Stimulated activated effector memory CD8-positive, alpha-beta T cell treated with anti-CD3 and anti-CD28 coated beads, Interleukin-12 subunit alpha, Interleukin-12 subunit beta, amount 100 ng/mL, for 72 hours (primary cell): ENCODE data around the gene ORAI2.
"Not testable (repeated sequence)": the region's sequence is repeated elsewhere in the genome, so short reads cannot be mapped to it uniquely, and the experiment has no call there.

Experiments
- ATAC-seq: fragments of 150-1000 bp; cut with Tn5 transposase; 2 replicates; pipeline ENCODE4 v1.10.0; 2021
- DNase-seq, 2 donors: peaks; one replicate each; pipeline ENCODE4 v3.0.0; 2021 to 2022; ENCODE audit warnings: low spot score in 2 of 2
- H3K27ac Mint-ChIP-seq: one replicate; pipeline ENCODE4 v1.8.0; 2022; ENCODE audit warnings: mild to moderate bottlenecking, mixed read lengths
- H3K36me3 Mint-ChIP-seq: one replicate; pipeline ENCODE4 v1.8.0; 2022; ENCODE audit warnings: mild to moderate bottlenecking, mixed read lengths
- H3K4me1 Mint-ChIP-seq: one replicate; pipeline ENCODE4 v1.8.0; 2022; ENCODE audit warnings: mixed read lengths
- H3K4me3 Mint-ChIP-seq: one replicate; pipeline ENCODE4 v1.8.0; 2022; ENCODE audit warnings: mild to moderate bottlenecking, mixed read lengths
- H3K9me3 Mint-ChIP-seq: one replicate; pipeline ENCODE4 v1.8.0; 2022; ENCODE audit warnings: mixed read lengths

The ORAI2 gene

DNA sequence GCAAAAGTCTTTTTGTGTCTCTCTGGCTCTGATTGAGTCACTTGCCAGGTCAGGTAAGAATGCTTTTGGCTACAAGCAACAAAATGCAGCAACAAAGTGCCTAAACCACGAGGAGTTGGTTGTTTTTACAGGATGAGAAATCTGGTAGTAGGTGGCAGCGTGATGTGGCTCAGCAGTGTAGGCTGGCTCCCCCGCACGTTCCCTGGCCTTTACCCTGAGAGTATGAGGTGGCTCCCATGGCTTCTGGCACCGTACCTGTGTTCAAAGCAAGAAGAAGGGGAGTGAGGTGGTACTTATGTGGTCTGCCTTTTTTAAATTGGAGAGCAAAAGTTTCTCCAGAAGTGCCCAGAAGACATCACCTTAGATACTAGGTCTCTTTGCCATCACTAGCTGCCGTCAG lies 25.5 kb upstream of the ORAI2 start:
- ATAC-seq (no peak), DNase-seq (no peak)
- H3K4me3 Mint-ChIP-seq = peak overlapping the region; percentile 14
- H3K4me1 Mint-ChIP-seq = peaks cover 25% of the 10 kb centered on the region
- H3K36me3 Mint-ChIP-seq = peaks cover 100% of the 10 kb centered on the region
- peaks cover 3% of the 10 kb centered on the region for H3K9me3 Mint-ChIP-seq
- H3K27ac Mint-ChIP-seq = peak overlapping the region; percentile 40

DNA sequence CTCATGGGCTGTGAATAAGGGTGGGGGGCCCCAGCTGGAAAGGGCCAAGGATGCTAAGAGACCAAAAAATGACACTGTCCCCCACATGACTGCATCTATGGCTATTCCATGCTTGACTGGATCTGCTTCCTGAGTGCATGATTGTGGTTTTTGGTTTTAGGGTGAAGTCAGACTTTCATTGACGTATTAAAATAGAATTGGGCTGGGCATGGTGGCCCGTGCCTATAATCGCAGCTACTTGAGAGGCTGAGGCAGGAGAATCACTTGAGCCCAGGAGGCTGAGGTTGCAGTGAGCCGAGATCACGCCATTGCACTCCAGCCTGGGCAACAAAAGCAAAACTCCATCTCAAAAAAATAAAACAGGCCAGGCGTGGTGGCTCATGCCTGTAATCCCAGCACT lies 24.8 kb upstream of the ORAI2 start:
- ATAC-seq = peak; percentile 9
- Mint-ChIP-seq H3K4me1 (peaks cover 25% of the 10 kb centered on the region), H3K4me3 (peak overlapping the region; percentile 14), H3K27ac (peak overlapping the region; percentile 40), H3K36me3 (peaks cover 100% of the 10 kb centered on the region)
- not testable (repeated sequence) for H3K9me3 Mint-ChIP-seq, DNase-seq

DNA sequence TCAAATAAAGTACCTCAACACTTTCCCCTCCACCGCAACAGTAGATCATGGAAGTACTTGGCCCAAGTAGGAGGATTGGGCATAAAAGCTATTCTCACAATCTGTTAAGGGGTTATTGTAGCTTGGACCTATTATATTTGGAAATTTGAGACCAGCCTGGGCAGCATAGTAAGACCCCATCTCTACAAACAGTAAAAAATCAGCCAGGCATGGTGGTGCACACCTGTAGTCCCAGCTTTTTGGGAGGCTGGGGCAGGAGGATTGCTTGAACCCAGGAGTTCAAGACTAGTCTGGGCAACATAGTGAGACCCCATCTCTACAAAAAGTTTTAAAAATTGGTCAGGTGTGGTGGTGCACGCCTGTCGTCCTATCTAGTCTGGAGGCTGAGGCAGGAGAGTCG lies 24.0 kb upstream of the ORAI2 start:
- H3K4me3 Mint-ChIP-seq = no peak overlapping the region
- peaks cover 100% of the 10 kb centered on the region for H3K36me3 Mint-ChIP-seq
- peaks cover 20% of the 10 kb centered on the region for H3K4me1 Mint-ChIP-seq
- DNase-seq (no peak), ATAC-seq (no peak)
- H3K27ac Mint-ChIP-seq = peak overlapping the region; percentile 64
- peaks cover 3% of the 10 kb centered on the region for H3K9me3 Mint-ChIP-seq

DNA sequence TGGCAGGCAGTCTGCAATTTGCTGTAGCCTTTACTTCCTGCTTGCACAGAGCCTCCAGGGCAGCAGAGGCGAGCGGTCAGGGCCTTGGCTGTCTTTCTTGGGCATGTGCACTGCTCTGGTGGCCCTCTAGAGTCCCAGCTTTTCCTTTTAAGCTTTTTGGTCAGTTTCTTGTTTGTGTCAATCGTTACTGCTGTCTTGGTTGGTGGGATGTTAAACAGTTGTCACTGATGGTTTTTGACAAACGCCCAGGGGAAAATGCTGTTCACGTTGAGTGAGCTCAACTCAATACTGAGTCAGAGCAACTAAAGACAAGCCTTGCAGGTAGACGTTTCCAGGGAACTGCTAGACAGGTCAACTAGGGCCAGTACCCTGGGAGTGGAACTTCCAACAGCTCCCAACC lies 23.3 kb upstream of the ORAI2 start:
- Mint-ChIP-seq H3K27ac (peak overlapping the region; percentile 64), H3K9me3 (peaks cover 3% of the 10 kb centered on the region), H3K4me3 (no peak overlapping the region), H3K36me3 (peaks cover 100% of the 10 kb centered on the region), H3K4me1 (peaks cover 20% of the 10 kb centered on the region)
- ATAC-seq = no peak
- DNase-seq = no peak

DNA sequence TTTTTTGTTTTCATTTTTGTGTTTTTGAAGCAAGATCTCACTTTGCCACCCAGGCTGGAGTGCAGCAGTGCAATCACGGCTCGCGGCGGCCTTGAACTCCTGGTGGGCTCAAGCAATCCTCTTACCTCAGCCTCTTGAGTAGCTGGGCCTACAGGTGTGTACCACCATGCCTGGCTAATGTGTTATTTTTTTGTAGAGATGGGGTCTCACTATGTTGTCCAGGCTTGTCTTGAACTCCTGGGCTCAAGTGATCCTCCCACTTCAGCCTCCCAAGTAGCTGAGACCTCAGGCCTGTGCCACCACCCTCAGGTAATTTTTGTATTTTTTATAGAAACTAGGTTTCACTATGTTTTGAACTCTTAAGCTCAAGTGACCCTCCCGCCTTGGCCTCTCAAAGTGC lies 22.5 kb upstream of the ORAI2 start:
- peaks cover 100% of the 10 kb centered on the region for H3K36me3 Mint-ChIP-seq
- peaks cover 28% of the 10 kb centered on the region for H3K4me1 Mint-ChIP-seq
- no peak for ATAC-seq
- H3K9me3 Mint-ChIP-seq = peaks cover 3% of the 10 kb centered on the region
- DNase-seq = no peak
- no peak overlapping the region for H3K4me3 Mint-ChIP-seq
- H3K27ac Mint-ChIP-seq = peak overlapping the region; percentile 64

DNA sequence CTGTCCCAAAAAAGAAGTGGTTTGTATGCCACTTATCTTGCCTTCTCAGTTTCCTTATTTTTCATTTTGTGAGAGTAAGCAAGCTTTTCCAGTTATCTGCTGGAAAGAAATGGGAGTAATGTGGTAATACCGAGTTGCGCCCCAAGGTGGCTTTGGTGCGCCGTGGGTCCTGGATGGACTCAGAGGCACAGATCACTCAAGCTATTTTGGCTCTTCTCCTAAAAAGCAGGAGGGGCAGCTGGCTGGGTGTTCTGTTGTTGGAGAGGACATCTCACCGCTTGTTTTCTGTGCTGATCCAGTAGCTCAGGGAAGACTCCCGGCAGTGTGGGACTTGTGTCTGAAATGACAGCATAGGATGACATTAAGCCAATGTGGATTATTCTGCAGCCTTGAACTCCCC lies 20.8 kb upstream of the ORAI2 start:
- Mint-ChIP-seq H3K4me3 (no peak overlapping the region), H3K36me3 (peaks cover 92% of the 10 kb centered on the region), H3K9me3 (peaks cover 3% of the 10 kb centered on the region), H3K4me1 (peaks cover 45% of the 10 kb centered on the region), H3K27ac (no peak overlapping the region)
- DNase-seq (no peak), ATAC-seq (no peak)

DNA sequence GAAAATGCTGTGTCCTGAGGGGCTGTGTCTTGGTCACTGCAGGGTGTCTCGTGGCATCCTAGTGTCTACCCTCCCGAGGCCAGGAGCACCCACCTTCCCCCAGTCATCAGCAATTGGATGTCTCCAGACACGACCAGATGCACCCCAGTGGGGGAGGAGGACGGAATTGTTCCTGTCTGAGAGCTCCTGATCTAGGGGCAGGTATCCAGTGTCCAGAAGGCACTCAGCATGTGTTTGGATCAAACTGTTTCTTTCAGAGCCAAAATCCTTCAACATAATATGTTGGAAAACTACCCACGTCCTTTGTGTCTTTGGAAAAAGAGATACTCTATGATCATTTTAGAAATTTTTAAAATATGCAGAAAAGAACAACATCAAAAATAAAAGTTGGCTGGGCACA lies 20.3 kb upstream of the ORAI2 start:
- Mint-ChIP-seq H3K9me3 (peaks cover 3% of the 10 kb centered on the region), H3K4me3 (no peak overlapping the region), H3K36me3 (peaks cover 92% of the 10 kb centered on the region), H3K27ac (no peak overlapping the region), H3K4me1 (peaks cover 46% of the 10 kb centered on the region)
- ATAC-seq (no peak), DNase-seq (no peak)

DNA sequence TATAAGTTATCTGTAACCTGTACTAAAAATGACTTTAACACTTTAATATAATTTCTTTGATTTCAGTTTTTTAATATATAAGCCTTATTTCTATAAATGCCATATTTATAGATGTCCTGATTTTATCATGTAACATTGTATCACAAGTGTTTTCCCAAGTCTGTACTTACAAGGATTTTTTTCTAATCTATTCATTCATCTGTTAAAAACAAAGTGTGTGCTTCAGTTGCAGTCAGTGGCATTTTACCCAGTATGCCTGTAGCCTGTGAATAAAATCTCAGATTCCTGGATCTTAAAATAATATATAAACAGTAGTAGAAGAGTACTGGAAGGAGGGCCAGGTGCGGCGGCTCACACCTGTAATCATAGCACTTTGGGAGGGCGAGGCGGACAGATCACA lies 19.8 kb upstream of the ORAI2 start:
- peaks cover 46% of the 10 kb centered on the region for H3K4me1 Mint-ChIP-seq
- H3K4me3 Mint-ChIP-seq = no peak overlapping the region
- H3K9me3 Mint-ChIP-seq = peaks cover 3% of the 10 kb centered on the region
- H3K27ac Mint-ChIP-seq = no peak overlapping the region
- peaks cover 92% of the 10 kb centered on the region for H3K36me3 Mint-ChIP-seq
- ATAC-seq (no peak), DNase-seq (no peak)

DNA sequence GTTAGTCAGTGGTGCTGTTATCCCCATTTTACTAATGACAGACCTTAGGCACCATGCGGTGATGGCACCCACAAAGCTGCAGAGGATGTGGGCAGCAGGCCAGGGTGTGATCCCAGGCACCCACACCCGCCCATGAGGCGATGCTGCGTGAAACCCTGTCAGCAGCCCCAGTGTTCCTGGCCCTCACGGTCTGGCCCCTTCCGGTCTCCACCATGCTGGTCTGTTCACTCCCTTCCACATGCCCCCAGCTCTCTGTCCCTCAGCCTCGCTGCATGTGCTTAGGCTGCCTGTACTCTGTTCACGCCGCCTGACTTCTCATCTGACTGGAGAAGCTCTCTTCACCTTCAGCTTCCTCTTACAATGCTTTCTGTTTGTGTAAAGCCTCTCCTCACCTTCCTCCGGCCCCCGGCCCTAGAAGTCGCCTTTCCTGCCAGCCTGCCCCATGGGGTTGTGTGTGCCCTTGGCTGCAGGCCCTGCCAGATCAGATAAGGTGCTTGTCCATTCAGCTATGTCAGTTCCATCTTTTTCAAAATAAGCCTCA lies 17.6 kb upstream of the ORAI2 start:
- Mint-ChIP-seq H3K4me3 (peak overlapping the region; percentile 69), H3K36me3 (peaks cover 92% of the 10 kb centered on the region), H3K4me1 (peaks cover 45% of the 10 kb centered on the region), H3K9me3 (no peaks in the 10 kb centered on the region), H3K27ac (peak overlapping the region; percentile 94)
- DNase-seq (peak; percentile 53 to 88), ATAC-seq (peak; percentile 95)

DNA sequence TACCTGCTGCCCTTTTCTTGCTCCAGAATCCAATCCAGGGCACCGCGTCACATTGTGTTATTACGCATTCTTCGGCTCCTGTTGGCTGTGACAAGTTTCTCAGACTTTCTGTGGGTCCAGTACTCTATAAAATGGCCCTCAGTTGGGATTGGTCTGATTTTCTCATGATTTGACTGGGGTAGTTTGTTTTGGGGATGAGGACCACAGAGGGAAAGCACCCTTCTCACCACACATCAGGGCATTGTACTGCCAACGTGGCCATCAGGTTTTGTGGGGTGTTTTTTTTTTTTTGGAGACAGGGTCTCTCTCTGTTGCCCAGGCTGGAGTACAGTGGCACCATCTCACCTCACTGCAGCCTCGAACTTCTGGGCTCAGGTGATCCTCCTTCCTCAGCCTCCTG lies 17.0 kb upstream of the ORAI2 start:
- DNase-seq = no peak
- Mint-ChIP-seq H3K4me1 (peaks cover 50% of the 10 kb centered on the region), H3K9me3 (no peaks in the 10 kb centered on the region), H3K36me3 (peaks cover 92% of the 10 kb centered on the region), H3K27ac (peak overlapping the region; percentile 94), H3K4me3 (peak overlapping the region; percentile 69)
- no peak for ATAC-seq

DNA sequence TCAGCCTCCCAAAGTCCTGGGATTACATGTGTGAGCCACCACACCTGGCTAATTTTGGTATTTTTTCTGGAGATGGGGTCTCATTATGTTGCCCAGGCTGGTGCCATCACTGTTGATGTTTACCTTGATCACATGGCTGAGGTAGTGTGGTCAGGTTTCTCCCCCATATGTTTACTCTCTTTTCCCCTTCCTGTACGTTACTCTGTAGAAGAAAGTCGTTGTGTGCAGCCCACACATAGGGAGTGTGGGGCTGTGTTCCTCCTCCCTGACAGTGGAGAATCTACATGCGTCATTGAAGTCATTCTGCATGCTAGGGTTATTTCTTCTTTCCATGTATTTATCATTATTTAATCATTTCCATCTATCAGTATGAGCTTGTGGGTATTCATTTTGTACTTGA lies 16.3 kb upstream of the ORAI2 start:
- Mint-ChIP-seq H3K9me3 (no peaks in the 10 kb centered on the region), H3K4me3 (peak overlapping the region; percentile 69), H3K27ac (peak overlapping the region; percentile 94), H3K4me1 (peaks cover 50% of the 10 kb centered on the region), H3K36me3 (peaks cover 92% of the 10 kb centered on the region)
- DNase-seq (no peak), ATAC-seq (peak; percentile 48)

DNA sequence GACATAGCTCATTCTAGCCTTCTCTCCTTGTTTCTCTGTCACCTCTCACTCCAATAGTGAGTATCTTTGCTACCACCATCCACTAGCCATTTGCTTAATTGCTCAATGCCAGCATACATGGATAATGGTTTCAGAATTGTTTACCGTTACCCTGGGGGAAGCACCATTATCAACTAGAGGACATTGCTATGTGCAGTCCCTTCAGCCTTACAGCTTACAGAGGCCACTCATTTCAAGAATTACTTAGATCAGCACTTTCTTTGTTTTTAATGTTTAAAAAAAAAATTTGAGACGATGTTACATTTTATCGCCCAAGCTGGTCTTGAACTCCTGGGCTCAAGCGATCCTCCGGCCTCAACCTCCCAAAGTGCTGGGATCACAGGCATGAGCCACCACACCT lies 14.8 kb upstream of the ORAI2 start:
- Mint-ChIP-seq H3K36me3 (peaks cover 86% of the 10 kb centered on the region), H3K4me3 (no peak overlapping the region), H3K4me1 (peaks cover 50% of the 10 kb centered on the region), H3K9me3 (no peaks in the 10 kb centered on the region), H3K27ac (peak overlapping the region; percentile 94)
- peak; percentile 3 for ATAC-seq
- DNase-seq = no peak

DNA sequence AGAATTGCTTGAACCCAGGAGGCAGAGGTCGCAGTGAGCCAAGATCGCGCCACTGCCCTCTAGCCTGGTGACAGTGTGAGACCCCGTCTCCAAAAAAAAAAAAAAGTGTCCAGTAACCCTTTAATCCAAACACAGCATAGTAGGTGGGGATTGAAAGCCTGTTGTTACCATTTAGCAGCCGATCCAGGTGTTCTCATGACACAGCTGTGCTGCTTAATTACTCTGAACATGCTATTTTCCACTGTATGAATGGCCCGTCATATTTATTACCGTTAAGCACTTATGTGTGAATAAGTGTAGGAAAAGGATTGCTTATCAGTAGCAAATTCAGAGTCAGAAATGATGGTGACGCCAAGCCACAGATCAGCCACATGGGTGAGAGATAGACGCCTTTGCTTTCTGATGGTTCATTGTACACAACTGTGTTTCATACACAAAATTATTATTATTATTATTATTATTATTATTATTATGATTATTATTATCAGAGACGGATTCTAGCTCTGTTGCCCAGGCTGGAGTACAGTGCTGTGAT lies 11.6 kb upstream of the ORAI2 start:
- Mint-ChIP-seq H3K27ac (no peak overlapping the region), H3K4me3 (no peak overlapping the region), H3K36me3 (peaks cover 92% of the 10 kb centered on the region), H3K4me1 (peaks cover 61% of the 10 kb centered on the region), H3K9me3 (no peaks in the 10 kb centered on the region)
- ATAC-seq = no peak
- no peak for DNase-seq

DNA sequence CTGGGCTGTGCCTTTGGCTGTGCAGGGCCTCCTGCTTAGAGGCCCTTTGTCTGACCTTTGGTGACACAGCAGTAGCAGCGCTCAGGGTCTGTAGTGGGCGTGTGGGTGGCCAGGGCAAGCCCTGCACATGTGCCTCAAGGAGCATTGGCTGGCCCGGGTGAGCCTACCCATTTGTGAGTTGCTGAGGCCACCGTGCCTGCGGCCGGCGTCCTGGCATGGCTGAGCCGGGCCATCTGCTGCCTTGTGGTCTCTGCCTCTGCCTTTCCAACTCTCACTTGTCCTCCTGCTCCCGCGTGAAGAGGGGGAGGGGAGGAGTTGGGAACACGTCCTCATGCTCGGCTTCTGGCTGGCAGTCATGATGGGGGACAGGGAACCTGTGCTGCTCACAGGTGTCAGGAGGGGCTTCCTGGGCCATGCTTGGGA lies 9.2 kb upstream of the ORAI2 start:
- peak overlapping the region; percentile 87 for H3K4me3 Mint-ChIP-seq

DNA sequence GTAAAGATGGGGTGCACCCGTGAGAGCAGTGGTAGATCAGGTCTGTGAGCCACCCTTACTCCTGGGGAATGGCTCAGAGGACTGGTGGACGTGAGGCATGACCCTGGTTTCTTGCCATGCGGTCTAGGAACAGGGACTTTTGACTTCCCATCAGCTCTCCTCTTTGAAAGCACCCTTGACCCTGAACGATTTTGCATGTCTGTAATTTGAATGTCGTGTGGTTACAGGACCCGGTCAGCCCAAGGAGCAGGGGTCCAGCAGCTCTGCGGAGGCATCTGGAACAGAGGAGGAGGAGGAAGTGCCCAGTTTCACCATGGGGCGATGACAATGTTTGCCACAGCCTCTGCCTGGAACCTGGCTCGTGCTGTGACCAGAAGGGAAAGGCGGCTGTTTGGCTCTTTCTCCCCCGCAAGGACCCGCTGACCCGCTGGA lies 8.6 kb upstream of the ORAI2 start:
- Mint-ChIP-seq H3K9me3 (no peaks in the 10 kb centered on the region), H3K4me1 (peaks cover 59% of the 10 kb centered on the region), H3K36me3 (peaks cover 81% of the 10 kb centered on the region), H3K27ac (peak overlapping the region; percentile 100), H3K4me3 (peak overlapping the region; percentile 87)
- ATAC-seq = no peak
- no peak for DNase-seq

More for the DNA sequence above, 9.2 kb upstream of the ORAI2 start:
- peaks cover 53% of the 10 kb centered on the region for H3K4me1 Mint-ChIP-seq
- H3K27ac Mint-ChIP-seq = peak overlapping the region; percentile 100
- DNase-seq = no peak
- peaks cover 83% of the 10 kb centered on the region for H3K36me3 Mint-ChIP-seq
- no peak for ATAC-seq
- no peaks in the 10 kb centered on the region for H3K9me3 Mint-ChIP-seq

DNA sequence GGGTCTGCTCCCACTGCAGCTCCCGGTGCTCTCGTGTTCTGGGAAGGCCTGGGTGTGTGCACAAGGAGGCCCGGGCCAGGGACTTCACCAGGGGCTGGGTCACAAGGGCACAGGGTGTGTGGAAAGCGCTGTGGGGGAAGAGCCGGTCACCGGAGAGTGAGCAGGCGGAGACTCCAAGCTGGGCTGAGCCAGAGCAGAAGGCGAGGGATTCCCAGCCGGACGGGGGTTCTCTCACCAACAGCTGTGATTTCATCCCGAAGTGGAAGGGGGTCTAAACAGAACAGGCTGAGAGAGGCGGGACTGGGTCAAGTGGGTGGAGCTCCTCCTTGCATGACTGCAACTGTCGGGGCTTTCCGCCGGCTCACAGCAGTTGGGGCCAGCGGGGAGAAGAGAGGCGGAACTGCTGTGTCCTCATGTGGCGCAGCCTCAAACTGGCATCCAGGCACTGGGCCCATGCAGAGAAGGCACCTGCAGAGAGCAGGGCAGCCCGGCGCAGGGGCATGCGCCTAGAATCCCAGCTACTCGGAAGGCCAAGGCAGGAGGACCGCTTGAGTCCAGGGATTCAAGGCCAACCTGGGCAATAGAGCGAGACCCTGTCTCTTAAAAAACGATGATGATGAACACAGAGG lies 7.6 kb upstream of the ORAI2 start:
- peaks cover 71% of the 10 kb centered on the region for H3K36me3 Mint-ChIP-seq
- H3K9me3 Mint-ChIP-seq = no peaks in the 10 kb centered on the region
- peak overlapping the region; percentile 100 for H3K27ac Mint-ChIP-seq
- DNase-seq (peak; percentile 60 to 89), ATAC-seq (peak; percentile 92)
- peak overlapping the region; percentile 87 for H3K4me3 Mint-ChIP-seq
- peaks cover 60% of the 10 kb centered on the region for H3K4me1 Mint-ChIP-seq
